Activated gamma-delta T cell (primary cell): ENCODE data around the gene KIAA0232.
A peak's percentile ranks its signal among the peaks of the same experiment; 100 is the strongest.
"Not testable (repeated sequence)": the region's sequence is repeated elsewhere in the genome, so short reads cannot be mapped to it uniquely, and the experiment has no call there.

Source experiments
- DNase-seq: peaks from one replicate; lab custom pipeline; 2025; lab: John Stamatoyannopoulos, UW

The KIAA0232 gene

GRCh38 chr4:6812766-6813165 is 30.2 kb downstream of the KIAA0232 start:
- DNase-seq, result no peak

- DNase-seq, result no peak
These were observed 31.2 kb downstream of the KIAA0232 start for GRCh38 chr4:6813725-6814124.

DNA sequence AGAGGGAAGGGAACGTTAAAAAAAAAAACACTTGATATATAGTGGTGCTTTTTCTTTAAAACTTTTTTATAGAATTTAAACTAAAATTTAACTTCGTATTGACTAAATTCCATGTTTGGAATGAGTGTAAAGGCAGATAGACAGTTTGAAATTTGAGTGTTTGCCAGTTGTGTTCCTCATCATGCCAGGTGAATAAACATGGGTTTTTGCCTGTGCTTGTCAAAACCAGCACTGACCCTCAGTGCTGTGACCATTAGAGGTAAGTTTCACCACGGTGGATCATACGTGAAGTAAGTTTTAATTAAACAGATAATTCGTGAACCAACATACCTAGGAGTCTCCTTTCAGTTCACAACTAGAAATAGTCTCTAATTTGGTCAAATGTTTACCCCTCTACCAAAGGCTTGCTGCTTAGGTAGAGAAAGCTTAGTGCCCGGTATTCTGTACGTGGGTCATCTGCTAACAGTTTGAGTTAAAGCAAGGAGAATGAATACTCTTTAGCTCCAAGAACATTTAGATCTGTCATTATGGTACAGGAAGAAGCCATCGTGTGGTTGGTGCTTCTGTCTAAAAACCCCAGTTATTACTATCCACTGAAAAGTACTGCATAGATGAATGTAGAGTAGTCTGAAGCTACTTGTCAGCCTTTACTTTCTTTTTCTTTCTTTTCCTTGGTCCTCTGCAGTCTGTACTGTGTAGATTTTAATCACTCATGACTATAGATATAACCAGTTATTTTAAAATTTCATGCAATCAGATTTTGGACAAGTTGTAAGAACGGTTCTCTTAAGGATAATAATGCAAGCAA is 32.7 kb downstream of the KIAA0232 start:
- no peak for DNase-seq

DNA sequence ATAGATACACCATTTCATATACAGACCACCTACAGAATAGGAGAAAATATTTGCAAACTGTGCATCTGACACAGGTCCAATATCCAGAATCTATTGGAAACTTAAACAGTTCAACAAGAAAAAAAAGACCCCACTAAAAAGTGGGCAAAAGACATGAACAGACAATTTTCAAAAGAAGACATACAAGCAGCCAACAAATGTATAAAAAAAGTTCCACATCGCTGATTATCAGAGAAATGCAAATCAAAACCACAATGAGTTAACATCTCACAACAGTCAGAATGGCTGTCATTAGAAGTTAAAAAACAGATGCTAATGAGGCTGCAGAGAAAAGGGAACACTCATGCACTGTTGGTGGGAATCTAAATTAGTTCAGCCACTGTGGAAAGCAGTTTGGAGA is 36.8 kb downstream of the KIAA0232 start:
- DNase-seq, result no peak

DNA sequence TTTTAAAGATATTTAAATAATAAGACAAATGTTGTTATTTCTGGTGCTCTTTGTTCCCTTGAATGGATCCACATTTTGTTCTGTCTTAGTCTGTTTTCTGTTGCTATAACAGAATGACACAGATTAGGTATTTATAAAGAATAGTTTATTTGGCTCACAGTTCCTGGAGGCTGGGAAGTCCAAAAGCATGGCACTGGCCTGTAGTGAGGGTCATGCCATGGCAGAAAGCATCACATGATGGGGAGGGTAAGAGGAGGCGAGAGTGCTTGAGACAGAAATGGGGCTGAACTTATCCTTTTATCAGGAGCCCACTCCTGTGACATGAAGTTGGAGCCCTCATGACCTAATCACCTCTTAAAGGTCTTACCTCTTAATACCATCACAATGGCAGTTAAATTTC is 38.2 kb downstream of the KIAA0232 start:
- no peak for DNase-seq

GRCh38 chr4:6824071-6824470 is 41.5 kb downstream of the KIAA0232 start:
- DNase-seq, result no peak

DNA sequence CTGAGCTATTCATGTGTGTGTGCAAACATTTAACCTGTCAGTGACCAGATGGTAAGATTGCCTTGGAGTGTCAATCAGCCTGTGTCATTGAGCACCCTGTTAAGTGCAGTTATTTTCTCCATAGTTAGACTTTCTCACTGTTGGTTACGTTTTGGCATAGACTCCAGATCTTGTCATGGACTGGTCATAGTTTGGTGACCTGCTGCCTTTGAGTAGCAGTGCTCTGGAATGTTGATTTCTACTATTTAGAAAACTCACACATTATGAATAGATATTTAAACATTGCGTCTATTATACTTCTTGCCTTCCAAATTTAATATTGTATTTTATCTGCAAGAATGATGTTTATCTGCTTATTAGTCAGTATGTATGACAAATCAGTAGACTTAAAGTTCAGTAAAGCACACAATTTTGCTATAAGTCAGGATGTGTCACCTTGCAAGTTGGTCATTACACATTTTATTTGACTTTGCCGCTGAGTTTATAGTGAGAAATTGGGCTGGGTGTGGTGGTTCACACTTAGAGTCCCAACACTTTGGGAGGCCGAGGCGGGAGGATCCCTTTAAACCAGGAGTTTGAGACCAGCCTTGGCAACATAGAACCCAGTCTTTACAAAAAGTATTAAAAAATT is 42.4 kb downstream of the KIAA0232 start:
- DNase-seq, result no peak

DNA sequence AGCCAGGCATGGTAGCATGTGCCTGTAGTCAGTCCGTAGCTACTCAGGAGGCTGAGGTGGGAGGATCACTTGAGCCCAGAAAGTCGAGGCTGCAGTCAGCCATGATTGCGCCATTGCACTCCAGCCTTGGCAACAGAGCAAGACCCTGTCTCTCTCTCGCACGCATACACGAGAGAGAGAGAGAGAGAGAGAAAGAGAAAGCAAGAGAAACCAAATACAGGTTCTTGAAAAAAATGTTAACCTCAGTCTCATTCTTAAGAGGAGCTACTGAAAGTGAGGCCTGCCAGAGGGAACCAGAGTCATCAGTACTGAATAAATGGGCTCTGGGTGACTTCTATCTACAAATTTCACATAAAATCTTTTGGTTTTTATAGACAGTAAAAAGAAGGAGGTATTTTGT is 42.9 kb downstream of the KIAA0232 start:
- no peak for DNase-seq

- DNase-seq, result no peak
These were observed 44.4 kb downstream of the KIAA0232 start for GRCh38 chr4:6826781-6827508.

DNA sequence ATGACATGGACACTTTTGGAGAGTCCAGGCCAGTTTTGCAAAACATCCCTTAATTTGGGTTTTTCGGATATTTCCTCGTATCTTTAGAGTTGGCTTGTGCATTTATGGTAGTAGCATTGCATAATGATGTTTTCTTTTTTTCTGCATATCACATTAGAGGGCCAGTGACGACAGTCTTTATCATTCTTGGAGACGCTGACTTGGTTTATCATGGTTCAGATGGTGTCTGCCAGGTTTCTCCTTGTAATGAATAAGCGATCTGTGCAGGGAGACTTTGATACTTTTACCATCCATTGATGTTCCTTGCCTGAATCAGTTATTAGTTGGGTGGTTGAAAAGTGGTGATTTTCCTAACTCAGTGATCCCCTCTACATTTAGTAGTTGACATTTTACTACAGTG is 46.6 kb downstream of the KIAA0232 start:
- DNase-seq, result no peak

GRCh38 chr4:6834867-6835266 is 52.3 kb downstream of the KIAA0232 start:
- DNase-seq, result no peak

- DNase-seq, result not testable (repeated sequence)
These were observed 53.1 kb downstream of the KIAA0232 start for GRCh38 chr4:6835616-6836015.

GRCh38 chr4:6837106-6837505 is 54.6 kb downstream of the KIAA0232 start:
- DNase-seq, result peak; percentile 10

GRCh38 chr4:6839579-6839978 is 57.1 kb downstream of the KIAA0232 start:
- DNase-seq, result no peak

DNA sequence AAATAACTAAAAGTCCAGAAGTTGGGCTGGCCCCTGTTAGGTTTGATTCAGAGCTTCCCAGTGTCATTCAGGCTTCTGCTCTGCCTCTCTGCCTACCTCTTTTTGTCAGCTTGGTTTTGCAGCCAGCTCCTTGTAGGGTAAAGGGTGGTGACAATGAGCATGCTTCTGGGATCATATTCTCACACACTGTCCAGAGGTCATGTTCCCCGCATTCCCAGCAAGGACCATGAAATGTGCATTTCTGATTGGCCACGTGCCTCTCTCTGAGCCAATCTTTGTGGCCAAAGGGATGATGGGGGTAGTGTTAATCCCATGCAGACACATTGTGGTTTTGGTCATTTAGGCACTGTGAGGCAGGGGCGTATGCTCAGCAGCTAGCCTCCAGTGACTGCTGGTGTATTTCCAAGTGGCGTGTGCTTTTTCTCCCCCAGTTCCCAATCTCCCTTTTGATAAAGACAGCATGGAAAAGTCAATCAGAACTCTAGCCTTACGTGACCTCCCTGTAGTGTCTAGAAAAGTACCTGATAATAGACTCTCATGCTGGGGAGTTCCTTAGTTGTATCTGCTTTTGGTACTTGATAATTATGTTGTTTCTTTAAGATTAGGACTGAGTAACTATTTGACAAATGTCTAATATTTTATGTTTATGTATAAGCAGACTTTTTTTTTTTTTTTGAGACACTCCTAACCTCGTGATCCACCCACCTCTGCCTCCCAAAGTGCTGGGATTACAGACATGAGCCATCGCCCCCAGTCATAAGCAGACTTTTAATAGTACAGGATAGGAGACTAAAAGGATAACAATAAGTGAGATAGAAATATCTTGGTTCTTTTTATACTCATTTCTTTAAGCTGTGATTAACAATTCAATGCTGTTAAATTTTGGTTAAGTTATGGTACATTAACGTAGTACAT is 57.8 kb downstream of the KIAA0232 start:
- no peak for DNase-seq

- DNase-seq, result no peak
These were observed 62.5 kb downstream of the KIAA0232 start for GRCh38 chr4:6845027-6845426.

GRCh38 chr4:6845574-6845973 is 63.0 kb downstream of the KIAA0232 start:
- no peak for DNase-seq

DNA sequence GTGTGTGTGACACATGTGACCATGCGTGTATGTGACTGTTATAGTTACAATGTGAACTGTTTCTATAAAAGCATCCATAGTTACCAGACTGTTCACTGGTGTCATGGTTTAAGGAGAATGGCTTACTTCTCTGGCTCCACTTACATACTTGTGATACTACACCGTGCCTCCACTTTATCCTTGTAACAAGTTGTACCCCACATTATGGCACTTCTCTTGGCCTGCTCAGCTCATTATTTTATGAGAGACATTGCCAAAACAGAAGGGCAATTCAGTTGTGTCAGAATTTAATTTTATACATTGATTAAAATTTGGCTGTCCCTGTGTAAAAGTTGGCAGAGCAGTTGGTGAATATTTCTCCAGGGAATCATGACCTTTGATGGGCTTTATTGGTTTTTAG is 64.7 kb downstream of the KIAA0232 start:
- no peak for DNase-seq

- no peak for DNase-seq
These were observed 66.3 kb downstream of the KIAA0232 start for GRCh38 chr4:6848717-6849305.

DNA sequence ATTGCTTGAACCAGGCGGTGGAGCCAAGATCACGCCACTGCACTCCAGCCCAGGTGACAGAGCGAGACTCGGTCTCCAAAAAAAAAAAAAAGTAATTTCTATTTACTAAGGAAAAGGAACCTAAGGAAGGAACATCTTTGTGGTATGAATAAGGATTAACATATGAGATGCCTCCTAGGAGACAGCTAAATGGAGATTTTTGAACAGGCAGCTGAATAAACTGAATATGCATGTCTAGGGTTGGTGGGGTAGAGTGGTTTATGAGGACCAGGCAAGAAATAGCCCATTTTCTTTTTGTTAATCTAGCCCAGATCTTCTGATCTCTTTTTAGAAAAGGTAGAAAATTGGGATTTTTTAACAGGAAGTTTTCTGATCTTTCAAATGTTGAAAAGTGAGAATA is 67.2 kb downstream of the KIAA0232 start:
- no peak for DNase-seq

- no peak for DNase-seq
These were observed 68.9 kb downstream of the KIAA0232 start for GRCh38 chr4:6851431-6851830.
